Forelimb muscle (tissue), 1 donor: Measurements from ENCODE around the gene ZSCAN32. TPM values are rescaled to one million over a fixed set of nuclear protein-coding genes. Genes with fewer than 3 reads are reported as not detected.

Experiments
- DNase-seq: peaks from one replicate; pipeline ENCODE4 v3.0.0-alpha.2; 2013; ENCODE audit warnings: low read depth
- polyA plus RNA-seq: library from polyadenylated mRNA; unstranded; fragments of 120-200 nt; gene quantifications from one replicate; pipeline ENCODE4 v1.2.1, GENCODE V29; 2013; ENCODE audit not compliant: insufficient read length

ZSCAN32 gene
- 8.6 TPM for polyA plus RNA-seq

- DNase-seq = peak; percentile 97
These were observed at the start of gene ZSCAN32, which contains the start of gene ZNF174 for GRCh38 chr16:3400779-3401688. ZSCAN32 (minus strand) TSS chr16:3401004; CDS start chr16:3397557, 3,447 bp downstream. ZNF174 (plus strand) TSS chr16:3401215; CDS start chr16:3402005, 790 bp downstream.

GRCh38 chr16:3444032-3444388, 43.2 kb upstream of the ZSCAN32 start:
- DNase-seq = no peak

- DNase-seq = peak; percentile 83
These were observed 42.6 kb upstream of the ZSCAN32 start, which contains the start of the genes NAA60 and ZNF597 for GRCh38 chr16:3443108-3444031. NAA60 (plus strand) TSS chr16:3443680; CDS start chr16:3476228, 32,548 bp downstream. ZNF597 (minus strand) TSS chr16:3443504; CDS start chr16:3443153, 351 bp downstream.

- DNase-seq = no peak
These were observed 38.8 kb upstream of the ZSCAN32 start for GRCh38 chr16:3439637-3440036.

- no peak for DNase-seq
These were observed 33.6 kb upstream of the ZSCAN32 start for GRCh38 chr16:3434373-3434772.

GRCh38 chr16:3431779-3432219, 31.0 kb upstream of the ZSCAN32 start:
- DNase-seq = no peak

- no peak for DNase-seq
These were observed 13.1 kb upstream of the ZSCAN32 start for GRCh38 chr16:3413730-3414379.

- DNase-seq = no peak
These were observed 7.9 kb upstream of the ZSCAN32 start for GRCh38 chr16:3408561-3409197.

- no peak for DNase-seq
These were observed 1.1 kb upstream of the ZSCAN32 start for GRCh38 chr16:3401719-3402397.

- no peak for DNase-seq
These were observed 392 bp downstream of the ZSCAN32 start for GRCh38 chr16:3400446-3400778.

GRCh38 chr16:3389663-3390338, 11.0 kb downstream of the ZSCAN32 start:
- DNase-seq = no peak

GRCh38 chr16:3388325-3388724, 12.5 kb downstream of the ZSCAN32 start:
- no peak for DNase-seq

GRCh38 chr16:3383045-3383448, 17.8 kb downstream of the ZSCAN32 start:
- no peak for DNase-seq

GRCh38 chr16:3377917-3378316, 22.9 kb downstream of the ZSCAN32 start:
- no peak for DNase-seq

GRCh38 chr16:3375680-3376079, 25.1 kb downstream of the ZSCAN32 start:
- no peak for DNase-seq

GRCh38 chr16:3369073-3369472, 31.7 kb downstream of the ZSCAN32 start:
- DNase-seq = no peak

GRCh38 chr16:3364774-3365427, 35.9 kb downstream of the ZSCAN32 start:
- DNase-seq = peak; percentile 67

GRCh38 chr16:3363793-3364192, 37.0 kb downstream of the ZSCAN32 start:
- DNase-seq = no peak

GRCh38 chr16:3362931-3363330, 37.9 kb downstream of the ZSCAN32 start:
- no peak for DNase-seq
